ENCODE results near the gene PGBD5. TPM values are rescaled to one million over a fixed set of nuclear protein-coding genes. Genes with fewer than 3 reads are reported as not detected.

PGBD5 gene
- total and polyA plus RNA-seq, 9 of the 15 experiments (the other 6 are each of a cell fraction or from before 2014, with no cell fraction given) = under 0.01 to 0.40 (median 0.10) TPM; not detected in 3

- TF ChIP-seq MLX (CRISPR knock-in tag; conservative IDR thresholded peaks at IDR 0.05) (no peak), NFATC3 (IDR thresholded peaks at IDR 0.05) (no peak), RCOR1 (IDR thresholded peaks at IDR 0.05; ENCODE audit: borderline replicate concordance in 1 of 2, low read depth in 2 of 2, low read length in 2 of 2) (no peak), ZNF224 (CRISPR knock-in tag; IDR thresholded peaks at IDR 0.05) (no peak), CTCF (IDR thresholded peaks at IDR 0.05 in 2 of 3, conservative IDR thresholded peaks at IDR 0.05 in 1 of 3; ENCODE audit: insufficient read depth in 2 of 3, low read depth in 1 of 3, low read length in 3 of 3) (no peak), HMGN3 (IDR thresholded peaks at IDR 0.05; ENCODE audit: borderline replicate concordance, extremely low read depth, insufficient read length, low read depth, low read length) (no peak), RNF219 (CRISPR knock-in tag; IDR thresholded peaks at IDR 0.05) (no peak), ZNF316 (IDR thresholded peaks at IDR 0.05) (no peak), CBX3 (IDR thresholded peaks at IDR 0.05; ENCODE audit: borderline replicate concordance in 1 of 2, low read length in 2 of 2) (no peak), POLR2AphosphoS2 (IDR thresholded peaks at IDR 0.05; ENCODE audit: low read length) (no peak), CCNT2 (IDR thresholded peaks at IDR 0.05; ENCODE audit: borderline replicate concordance, extremely low read depth, insufficient read length, low read depth, low read length) (no peak)
Observed at GRCh38 chr1:230459465-230459864, 33.3 kb upstream of the PGBD5 start (continued).

Measured in K562 (cell line).